Smooth muscle cell of the brain vasculature (primary cell): Measurements from ENCODE around the gene CCDC51.
"Not testable (repeated sequence)": the region's sequence is repeated elsewhere in the genome, so short reads cannot be mapped to it uniquely, and the experiment has no call there.

Experiments
- DNase-seq: peaks from one replicate; pipeline ENCODE4 v3.0.0-alpha.2; 2012; ENCODE audit warnings: low read depth, low spot score

Gene CCDC51, protein sequence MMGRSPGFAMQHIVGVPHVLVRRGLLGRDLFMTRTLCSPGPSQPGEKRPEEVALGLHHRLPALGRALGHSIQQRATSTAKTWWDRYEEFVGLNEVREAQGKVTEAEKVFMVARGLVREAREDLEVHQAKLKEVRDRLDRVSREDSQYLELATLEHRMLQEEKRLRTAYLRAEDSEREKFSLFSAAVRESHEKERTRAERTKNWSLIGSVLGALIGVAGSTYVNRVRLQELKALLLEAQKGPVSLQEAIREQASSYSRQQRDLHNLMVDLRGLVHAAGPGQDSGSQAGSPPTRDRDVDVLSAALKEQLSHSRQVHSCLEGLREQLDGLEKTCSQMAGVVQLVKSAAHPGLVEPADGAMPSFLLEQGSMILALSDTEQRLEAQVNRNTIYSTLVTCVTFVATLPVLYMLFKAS

DNA sequence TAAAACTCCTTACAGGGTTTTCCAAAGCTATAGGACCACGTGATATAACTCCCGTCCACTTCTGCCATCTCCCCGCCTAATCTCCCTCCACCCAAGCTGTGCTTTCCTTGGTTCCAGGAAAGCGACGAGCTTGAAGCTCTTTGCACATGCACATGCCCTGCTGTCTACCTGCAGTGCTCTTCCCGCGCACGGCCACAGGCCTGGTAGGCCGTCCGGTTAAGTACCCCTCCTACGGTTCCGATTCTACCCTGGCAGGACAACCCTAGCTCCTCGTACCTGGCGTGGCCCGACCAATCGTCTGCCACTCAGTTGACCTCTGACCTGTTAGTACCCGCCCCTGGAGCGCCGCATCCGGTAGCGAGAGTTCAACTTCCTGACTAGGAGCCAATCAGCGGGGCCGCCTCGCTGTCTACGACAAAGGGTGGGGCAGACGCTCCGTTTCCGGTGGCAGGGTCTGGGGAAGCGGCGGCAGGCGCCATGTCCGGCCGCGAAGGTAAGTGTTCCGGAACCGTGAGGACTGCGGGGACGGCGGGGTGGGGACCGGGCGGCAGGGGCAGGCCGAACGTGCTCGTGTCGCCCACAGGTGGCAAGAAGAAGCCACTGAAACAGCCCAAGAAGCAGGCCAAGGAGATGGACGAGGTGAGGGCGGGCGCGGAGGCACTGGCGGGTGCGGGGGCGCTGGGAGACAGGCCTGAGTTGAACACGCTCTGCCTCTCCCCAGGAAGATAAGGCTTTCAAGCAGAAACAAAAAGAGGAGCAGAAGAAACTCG, at the start of gene CCDC51, which contains the start of gene TMA7:
TSS of gene CCDC51 (minus strand) at position 300 of the 770 bp plus-strand sequence. CDS start 4,991 bp downstream, outside the sequence.
TSS of gene TMA7 (plus strand) at position 438 of the 770 bp plus-strand sequence. CDS start at position 478, 40 bp downstream.
- DNase-seq: peak; percentile 85

DNA sequence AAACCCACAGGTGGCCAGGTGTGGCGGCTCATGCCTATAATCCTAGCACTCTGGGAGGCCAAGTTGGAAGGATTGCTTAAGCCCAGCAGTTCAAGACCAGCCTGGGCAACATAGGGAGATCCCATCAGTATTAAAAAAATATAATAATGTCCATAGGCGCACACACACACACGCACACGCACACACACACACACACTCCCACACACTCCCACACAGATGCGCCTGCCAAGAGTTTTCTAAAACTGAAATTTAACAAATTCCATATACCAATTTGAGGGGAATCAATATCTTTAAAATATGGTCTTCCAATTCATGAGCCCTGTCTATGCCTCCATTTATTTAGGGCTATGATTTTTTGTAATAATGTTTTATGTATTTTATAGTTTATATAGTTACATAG, 47.0 kb upstream of the CCDC51 start:
- no peak for DNase-seq

DNA sequence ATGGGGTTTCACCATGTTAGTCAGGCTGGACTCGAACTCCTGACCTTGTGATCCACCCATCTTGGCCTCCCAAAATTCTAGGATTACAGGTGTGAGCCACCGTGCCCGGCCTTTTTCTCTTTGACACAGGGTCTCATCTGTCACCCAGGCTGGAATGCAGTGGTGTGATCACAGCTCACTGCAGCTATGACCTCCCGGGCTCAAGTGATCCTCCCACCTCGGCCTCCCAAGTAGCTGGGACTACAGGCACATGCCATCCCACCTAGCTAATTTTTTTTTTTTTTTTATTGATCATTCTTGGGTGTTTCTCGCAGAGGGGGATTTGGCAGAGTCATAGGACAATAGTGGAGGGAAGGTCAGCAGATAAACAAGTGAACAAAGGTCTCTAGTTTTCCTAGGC, 42.9 kb upstream of the CCDC51 start:
- not testable (repeated sequence) for DNase-seq

DNA sequence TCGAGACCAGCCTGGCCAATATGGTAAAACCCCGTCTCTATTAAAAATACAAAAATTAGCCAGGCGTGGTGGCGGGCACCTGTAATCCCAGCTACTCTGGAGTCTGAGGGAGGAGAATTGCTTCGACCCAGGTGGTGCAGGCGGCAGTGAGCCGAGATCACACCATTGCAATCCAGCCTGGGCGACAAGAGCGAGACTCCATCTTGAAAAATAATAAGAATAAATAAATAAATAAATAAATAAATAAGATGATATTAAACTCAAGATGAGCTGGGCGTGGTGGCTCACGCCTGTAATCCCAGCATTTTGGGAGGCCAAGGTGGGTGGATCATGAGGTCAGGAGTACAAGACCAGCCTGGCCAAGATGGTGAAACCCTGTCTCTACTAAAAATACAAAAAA, 41.0 kb upstream of the CCDC51 start:
- DNase-seq: not testable (repeated sequence)

DNA sequence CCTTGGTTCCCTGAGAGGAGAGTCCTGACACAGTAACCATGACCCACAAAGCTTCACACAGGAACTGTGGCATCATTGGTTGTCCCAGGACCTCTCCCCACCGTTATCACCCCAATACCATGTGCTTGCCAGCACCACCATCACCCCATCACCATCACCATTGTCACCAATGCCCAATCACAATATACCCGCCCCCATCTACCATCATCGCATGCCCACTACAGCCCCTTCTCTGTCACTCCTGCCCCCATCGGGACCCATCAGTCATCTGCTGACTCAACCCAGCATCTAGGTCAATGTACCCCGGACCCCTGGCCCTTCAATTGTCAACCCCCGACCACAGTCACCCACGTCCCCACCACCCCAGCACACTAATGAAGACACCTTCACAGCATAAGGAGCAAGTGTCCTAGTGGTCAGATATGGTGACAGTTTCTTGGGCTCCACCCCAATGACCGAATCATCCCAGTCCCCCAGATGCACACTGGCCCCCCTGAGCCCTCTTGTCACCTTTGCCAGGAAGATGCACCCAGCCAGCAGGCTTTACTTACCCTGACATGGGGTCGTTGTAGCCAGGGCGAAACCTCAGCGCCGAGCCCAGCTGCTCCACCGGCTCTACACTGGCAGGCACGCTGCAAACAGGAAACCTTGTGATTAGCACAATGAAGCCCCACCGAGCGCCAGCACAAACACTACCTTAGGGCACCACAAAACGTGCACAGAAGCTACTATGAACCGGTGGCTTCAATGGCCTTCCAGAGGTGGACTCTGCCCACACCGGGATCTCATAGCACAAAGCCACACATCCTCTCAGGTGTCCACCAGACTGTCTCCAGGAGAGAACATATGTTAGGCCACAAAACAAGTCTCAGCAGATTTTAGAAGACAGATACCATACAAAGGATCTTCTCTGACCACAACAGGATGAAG, 39.0 kb upstream of the CCDC51 start:
- no peak for DNase-seq

DNA sequence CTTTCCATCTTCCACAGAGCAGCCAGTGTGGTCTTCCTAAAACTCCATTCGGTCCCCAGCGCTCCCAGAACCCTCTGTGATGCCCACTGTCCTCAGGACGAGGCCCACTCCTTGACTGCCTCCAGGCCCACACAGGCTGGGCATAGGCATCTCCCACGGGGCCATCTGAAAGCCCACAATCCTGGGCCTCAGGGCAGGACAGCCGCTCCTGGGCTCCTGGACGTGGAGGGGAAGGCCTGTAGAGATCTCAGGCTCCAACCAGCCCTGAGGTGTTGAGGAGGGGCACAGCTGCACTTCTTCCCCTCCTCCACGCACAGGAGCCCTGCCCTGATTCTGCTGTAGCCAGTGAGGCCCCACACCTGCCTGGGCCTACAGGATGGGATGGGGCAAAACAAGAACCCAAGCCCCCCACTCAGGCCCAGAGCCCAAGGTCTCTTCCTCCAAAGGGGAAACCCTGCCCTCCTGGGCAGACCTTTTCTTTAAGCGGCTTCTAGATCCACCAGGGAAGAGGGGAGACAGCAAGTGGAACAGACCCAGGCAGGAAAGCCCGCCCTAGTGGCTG, 38.1 kb upstream of the CCDC51 start:
- no peak for DNase-seq

DNA sequence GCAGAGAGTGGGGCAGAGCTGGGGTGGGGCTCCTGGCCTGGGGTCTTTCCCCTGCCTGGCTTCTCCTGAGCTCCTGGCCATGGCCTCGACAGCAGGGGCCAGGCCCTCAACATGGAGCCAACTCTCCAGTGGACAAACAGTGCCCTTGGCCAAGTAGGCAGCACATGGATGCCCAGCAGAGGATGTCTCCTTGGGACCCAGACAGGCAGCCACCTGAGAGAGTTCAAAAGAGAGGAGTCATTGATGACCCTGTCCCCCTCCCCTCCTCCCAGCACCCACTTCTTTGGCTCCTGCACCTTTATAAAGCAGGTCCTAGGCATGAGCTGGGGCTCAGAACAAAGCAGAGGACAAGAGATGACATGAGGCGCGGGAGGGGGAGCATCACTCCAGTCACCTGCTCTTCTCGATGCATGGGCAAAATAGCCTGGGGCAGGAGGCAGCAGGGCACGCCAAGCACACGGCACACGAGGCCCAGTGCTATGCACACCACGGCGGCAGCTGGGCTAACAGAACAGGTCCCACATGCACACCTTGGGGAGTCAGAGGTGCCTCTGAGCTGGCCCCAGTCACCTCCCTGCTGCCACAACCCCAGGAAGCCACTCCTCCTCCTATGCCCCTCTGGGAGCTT, 36.6 kb upstream of the CCDC51 start:
- DNase-seq: no peak

DNA sequence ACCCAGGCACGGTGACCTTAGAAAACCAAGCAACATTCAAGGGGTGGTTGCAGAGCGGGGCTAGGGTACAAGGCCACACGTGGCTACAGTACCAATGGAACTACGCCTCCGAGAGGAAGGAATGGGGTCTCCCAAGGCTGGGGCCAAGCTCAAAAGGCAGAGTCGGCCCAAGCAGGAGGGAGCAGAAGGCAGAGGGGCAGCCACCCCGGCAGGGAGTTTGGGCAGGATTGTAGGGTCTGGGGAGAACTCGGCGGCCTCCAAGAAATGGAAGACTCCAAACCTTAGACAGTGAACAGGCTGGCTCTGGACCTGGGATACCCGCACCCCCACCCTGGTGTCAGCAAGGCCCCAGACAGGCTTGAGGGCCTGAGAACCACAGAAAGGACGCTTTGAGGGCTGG, 35.3 kb upstream of the CCDC51 start:
- DNase-seq: no peak

DNA sequence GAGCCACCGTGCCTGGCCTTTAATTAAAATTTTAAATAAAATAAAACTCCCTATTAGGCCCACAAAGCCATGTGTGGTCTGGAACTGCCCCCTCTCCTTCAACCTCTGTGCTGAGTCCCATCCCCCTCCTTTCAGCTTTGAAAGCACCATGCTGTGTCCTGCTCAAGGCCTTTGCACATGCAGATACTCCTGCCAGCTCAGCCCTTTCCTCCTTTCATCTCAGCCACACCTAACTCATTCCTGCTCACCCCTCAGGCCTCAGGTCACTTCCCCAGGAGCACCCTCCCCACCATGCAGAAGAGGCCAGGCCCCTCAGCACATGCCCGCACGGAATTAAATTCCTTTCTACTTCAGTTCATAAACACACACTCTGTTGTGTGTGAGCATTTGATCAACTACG, 34.7 kb upstream of the CCDC51 start:
- DNase-seq: no peak

DNA sequence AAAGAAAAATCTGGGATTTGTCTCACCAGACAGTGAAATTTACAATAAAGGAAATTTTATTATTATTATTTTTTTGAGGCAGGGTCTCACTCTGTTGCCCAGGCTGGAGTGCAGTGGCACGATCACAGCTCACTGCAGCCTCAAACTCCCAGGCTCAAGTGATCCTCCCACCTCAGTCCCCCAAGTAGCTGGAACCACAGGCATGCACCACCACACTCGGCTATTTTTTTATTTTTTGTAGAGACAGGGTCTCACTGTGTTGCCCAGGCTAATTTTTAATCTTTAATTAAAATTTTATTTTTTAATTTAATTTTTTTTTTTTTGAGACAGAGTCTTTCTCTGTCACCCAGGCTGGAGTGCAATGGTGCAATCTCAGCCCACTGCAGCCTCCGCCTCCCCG, 34.1 kb upstream of the CCDC51 start:
- DNase-seq: not testable (repeated sequence)

DNA sequence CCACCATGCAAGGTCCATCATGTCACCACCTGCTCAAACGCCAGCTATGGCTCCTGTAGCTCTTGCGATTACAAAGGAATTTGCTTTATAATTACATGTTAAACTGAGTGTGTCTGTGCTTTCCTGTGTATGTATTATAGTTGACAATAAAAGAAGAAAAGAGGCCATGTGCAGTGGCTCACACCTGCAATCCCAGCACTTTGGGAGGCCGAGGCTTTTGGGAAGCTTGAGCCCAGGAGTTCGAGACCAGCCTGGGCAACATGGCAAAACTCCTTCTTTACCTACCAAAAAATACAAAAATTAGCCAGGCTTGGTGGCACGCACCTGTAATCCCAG, 33.7 kb upstream of the CCDC51 start:
- DNase-seq: no peak

DNA sequence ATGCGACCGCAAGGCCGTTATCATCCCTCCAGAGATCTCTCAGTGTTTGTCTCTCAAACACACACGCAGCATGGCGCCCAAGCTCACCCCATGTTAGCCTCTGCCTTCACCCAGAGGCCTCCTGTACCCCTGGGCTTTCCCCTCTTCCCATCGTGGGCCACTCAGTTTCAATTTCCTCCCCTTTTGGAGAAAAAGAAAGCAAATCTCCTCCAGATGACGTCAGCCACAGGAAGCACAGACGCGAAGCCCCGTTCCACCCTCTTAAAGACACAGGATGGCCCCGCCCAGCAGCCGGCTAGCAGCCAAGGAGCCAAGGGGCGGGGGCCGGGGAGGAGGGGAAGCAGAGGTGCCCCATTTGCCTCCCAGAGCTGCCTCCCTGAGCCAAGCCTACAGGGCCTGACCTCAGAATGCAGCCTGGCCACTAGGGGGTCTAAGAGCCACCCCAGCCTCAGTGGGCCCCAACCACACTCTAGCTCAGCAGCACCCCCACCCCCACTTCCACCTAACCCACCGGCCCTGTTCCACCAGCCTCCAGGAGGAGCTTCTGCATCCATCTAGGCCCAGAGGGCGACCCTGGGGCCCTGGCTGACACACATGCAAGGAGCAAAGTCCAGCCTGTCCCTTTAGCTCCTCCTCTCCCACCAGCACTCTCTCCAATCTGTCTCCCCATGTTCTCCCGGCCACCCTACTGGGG, 33.2 kb upstream of the CCDC51 start:
- DNase-seq: peak; percentile 74

DNA sequence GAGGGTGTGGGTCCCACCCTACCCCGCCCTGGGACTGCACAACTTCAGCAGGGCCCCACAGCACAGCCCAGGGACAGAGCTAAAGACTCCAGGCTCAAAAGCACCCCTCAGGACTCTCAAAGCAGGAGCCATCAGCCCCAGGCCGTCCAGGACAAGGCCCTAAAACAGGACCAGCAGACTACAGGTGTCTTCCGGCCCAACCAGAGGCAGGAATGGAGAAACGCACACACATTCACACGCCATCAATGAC, 32.7 kb upstream of the CCDC51 start:
- DNase-seq: no peak

DNA sequence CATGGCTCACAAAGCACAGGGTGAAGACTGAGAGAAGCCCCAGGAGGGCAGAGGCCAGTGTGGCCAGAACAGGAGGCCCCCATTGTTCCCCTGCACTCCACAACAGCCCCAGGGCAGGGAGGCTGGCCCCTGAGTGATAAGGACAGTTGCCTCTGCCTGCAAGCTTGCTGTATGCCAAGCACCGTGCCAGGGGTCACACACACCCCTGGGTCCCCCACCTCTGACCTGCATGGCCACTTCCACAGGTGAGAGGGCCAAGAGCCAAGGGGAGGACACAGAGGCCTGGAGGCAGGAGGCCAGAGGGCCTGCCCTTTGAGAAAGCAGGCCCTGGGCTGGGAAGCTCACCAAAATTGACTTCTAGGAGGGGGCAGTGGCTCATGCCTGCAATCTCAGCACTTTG, 30.4 kb upstream of the CCDC51 start:
- no peak for DNase-seq

DNA sequence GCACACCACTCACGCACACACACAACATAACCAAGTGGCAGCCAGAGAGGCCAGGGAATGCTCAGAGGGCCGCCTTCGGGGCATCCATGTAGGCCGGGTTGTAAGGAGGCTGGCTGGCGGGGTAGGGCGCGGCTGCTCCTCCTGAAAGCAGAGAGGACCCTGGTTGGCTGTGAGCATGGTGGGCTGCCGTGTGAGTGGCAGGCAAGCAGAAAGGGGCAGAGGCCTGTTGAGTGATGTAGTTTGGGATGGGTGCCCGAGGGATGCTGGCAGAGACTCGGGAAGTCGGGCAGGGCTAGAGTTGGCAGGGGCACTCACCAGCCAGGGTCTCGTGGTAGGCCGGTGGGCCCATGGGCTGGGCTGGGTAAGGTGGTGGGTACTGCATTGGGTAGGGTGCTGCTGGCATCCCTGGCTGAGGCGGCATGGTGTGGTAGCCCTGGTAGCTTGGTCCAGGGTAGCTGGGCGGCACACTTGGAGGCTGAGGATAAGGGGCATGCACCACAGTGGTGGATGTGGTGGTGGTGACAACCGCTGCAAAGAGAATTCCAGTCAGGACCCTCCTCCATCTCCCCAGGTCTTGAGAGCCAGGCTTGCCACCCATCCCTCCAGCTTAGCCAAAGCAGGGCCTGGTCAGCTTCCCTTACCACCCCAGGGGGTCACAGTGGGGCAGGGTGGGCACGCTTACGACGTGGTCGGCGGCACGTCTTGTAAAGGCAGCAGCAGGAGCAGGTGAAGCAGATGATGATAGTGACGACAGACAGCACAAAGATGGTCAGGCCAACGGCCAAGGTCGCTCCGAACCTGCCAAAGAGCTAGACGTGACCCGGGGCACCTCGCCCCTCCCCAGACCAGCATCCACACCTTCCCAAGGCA, 29.4 kb upstream of the CCDC51 start:
- DNase-seq: no peak

DNA sequence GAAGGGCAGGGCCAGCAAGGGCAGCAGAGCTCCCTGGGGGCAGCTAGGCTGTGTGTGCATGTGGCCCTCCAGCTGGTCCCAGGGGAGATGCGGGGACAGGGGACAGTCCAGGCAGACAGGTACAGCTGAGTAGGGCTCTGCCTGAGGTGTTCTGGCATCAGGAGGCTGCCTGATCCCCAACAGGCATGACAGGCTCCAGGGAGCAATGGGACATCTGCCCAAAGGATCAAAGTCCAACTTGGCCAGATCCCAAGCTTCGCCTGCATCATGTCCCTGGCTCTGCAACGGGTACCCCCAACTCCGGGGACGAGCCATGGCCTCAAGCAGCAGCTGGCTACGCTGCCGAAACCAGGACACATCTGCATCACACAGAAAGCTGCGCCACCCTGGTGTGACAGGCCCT, 28.4 kb upstream of the CCDC51 start:
- DNase-seq: no peak

DNA sequence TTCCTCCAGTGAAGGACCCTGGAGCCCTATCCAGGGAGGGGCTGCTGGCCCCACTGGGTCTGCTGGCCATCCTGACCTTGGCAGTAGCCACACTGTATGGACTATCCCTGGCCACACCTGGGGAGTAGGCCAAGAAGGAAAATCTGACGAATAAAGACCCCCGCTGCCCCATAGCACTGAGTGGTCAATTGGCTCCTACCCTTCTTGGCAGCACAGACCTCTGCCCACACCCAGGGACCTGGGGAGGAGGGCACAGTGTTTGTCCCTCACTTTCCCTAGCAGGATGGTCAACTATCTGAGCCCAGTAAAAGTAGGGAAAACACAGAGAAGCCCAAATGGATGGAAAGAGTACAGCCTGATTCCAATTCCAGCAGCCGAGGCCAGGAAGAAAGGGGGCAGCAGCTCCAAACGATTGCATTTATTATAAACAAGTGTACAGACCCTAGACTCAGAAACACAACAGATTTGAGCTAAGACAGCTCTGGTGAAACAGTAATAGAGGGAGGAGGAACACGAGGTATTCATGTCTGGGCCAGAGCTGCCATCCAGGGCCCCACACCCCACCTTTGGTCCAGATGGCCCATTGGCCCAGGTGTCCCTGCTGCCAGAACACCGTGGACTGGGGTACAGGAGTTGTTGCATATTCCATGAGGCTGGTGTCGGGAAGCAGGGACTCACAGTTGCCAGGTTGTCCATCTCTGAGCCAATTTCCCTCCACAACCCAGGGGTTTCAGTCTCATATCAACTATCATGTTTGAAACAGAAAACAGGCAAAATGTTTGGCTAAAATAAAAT, 27.8 kb upstream of the CCDC51 start:
- DNase-seq: no peak

DNA sequence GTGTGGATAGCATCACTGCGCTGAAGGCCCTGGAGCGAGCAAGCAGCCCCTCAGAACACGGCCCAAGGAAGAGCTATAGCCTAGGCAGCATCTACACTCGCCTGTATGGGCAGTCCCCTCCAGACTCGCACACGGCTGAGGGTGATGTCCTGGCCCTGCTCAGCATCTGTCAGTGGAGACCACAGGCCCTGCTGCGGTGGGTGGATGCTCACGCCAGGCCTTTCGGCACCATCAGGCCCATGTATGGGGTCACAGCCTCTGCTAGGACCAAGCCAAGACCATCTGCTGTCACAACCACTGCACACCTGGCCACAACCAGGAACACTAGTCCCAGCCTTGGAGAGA, 27.2 kb upstream of the CCDC51 start:
- no peak for DNase-seq
